B cell (primary cell): Measurements from ENCODE around the gene KIF20B. TPM values are rescaled to one million over a fixed set of nuclear protein-coding genes. Genes with fewer than 3 reads are reported as not detected.

ENCODE experiments used
- ATAC-seq: fragments of 200-7000 bp; cut with Tn5 transposase; one replicate; pipeline ENCODE4 v1.10.0; 2021; ENCODE audit warnings: low read depth, mild to moderate bottlenecking, moderate number of reproducible peaks, moderate library complexity
- CTCF ChIA-PET: fragments of 350-600 bp; sonication (Branson Sonifier 250); formaldehyde crosslinking; loops from one replicate; lab custom pipeline; 2021; ENCODE audit warnings: antibody characterized with exemption, inconsistent platforms; lab: Charles Lee
- POLR2A ChIA-PET: fragments of 350-600 bp; sonication (Branson Sonifier 250); formaldehyde crosslinking; loops from one replicate; lab custom pipeline; 2021; ENCODE audit warnings: antibody characterized with exemption; lab: Charles Lee
- DNase-seq: peaks from one replicate; pipeline ENCODE4 v3.0.0; 2013
- H2AFZ ChIP-seq: 2 replicates; pipeline ENCODE4 v1.6.1; 2012; ENCODE audit warnings: mild to moderate bottlenecking, low read depth, low read length; ENCODE audit not compliant: insufficient read depth, poor library complexity, severe bottlenecking
- H3K27ac ChIP-seq, 2 donors: 1 replicate in 1 of 2; 2 replicates in 1 of 2; pipeline ENCODE4 v1.5.1; 2012 to 2013; ENCODE audit warnings: low read length in 2 of 2, mild to moderate bottlenecking in 2 of 2, moderate library complexity in 1 of 2
- H3K27me3 ChIP-seq, 4 experiments: fragments of 200-600 bp in 1 of 4; sonication (generic) in 1 of 4; replicated peaks in 1 of 4; 1 replicate in 2 of 4; 2 replicates in 2 of 4; pipeline versions ENCODE4 v1.6.1 to v1.7.0; 2013 to 2016; ENCODE audit warnings: low read length in 3 of 4, mild to moderate bottlenecking in 2 of 4, mixed read lengths in 1 of 4, moderate library complexity in 1 of 4; ENCODE audit not compliant: insufficient read depth in 4 of 4, control insufficient read depth in 3 of 4; ENCODE audit errors: control extremely low read depth in 1 of 4
- H3K36me3 ChIP-seq, 2 experiments: replicated peaks in 1 of 2; 1 replicate in 1 of 2; 2 replicates in 1 of 2; pipeline versions ENCODE4 v1.6.1 to v1.7.1; 2013; ENCODE audit warnings: low read length in 1 of 2; ENCODE audit not compliant: insufficient read depth in 2 of 2, control insufficient read depth in 1 of 2; ENCODE audit errors: control extremely low read depth in 1 of 2, extremely low read depth in 1 of 2
- H3K4me1 ChIP-seq, 2 donors: fragments of 200-600 bp in 1 of 2; sonication (generic) in 1 of 2; 1 replicate in 1 of 2; 2 replicates in 1 of 2; pipeline versions ENCODE4 v1.5.1 to v1.6.1; 2013 to 2017; ENCODE audit warnings: low read length in 2 of 2; ENCODE audit not compliant: control insufficient read depth in 2 of 2, insufficient read depth in 2 of 2
- H3K4me2 ChIP-seq: replicated peaks from 2 replicates; pipeline ENCODE3; 2012; ENCODE audit warnings: mild to moderate bottlenecking, low read depth, low read length; ENCODE audit not compliant: poor library complexity, severe bottlenecking
- H3K4me3 ChIP-seq, 5 experiments: fragments of 200-600 bp in 1 of 5; sonication (generic) in 1 of 5; 1 replicate in 3 of 5; 2 replicates in 2 of 5; pipeline versions ENCODE4 v1.5.1 to v1.7.0; 2011 to 2016; ENCODE audit warnings: low read length in 4 of 5, mild to moderate bottlenecking in 4 of 5, low read depth in 2 of 5, control low read depth in 1 of 5, moderate library complexity in 1 of 5; ENCODE audit not compliant: insufficient read depth in 1 of 5; ENCODE audit errors: control extremely low read depth in 1 of 5, extremely low read depth in 1 of 5
- H3K79me2 ChIP-seq: fragments of 200-600 bp; sonication (generic); one replicate; pipeline ENCODE4 v1.6.0; 2016; ENCODE audit warnings: low read length; ENCODE audit not compliant: control insufficient read depth, insufficient read depth
- H3K9ac ChIP-seq: fragments of 200-600 bp; sonication (generic); 2 replicates; pipeline ENCODE4 v1.6.1; 2017; ENCODE audit warnings: mild to moderate bottlenecking, low read length, moderate library complexity
- H3K9me3 ChIP-seq, 3 donors: one replicate each; pipeline versions ENCODE4 v1.6.1 to v1.7.1; 2013; ENCODE audit warnings: low read length in 2 of 3; ENCODE audit not compliant: control insufficient read depth in 2 of 3, insufficient read depth in 1 of 3; ENCODE audit errors: control extremely low read depth in 1 of 3
- H4K20me1 ChIP-seq: 2 replicates; pipeline ENCODE4 v1.6.0; 2012; ENCODE audit warnings: mild to moderate bottlenecking, low read length; ENCODE audit not compliant: insufficient read depth, control insufficient read depth, poor library complexity, severe bottlenecking
- H3K27ac Mint-ChIP-seq: one replicate; pipeline ENCODE4 v1.8.0; 2021; ENCODE audit warnings: mixed read lengths
- H3K27me3 Mint-ChIP-seq: one replicate; pipeline ENCODE4 v1.8.0; 2021; ENCODE audit warnings: mixed read lengths
- H3K4me1 Mint-ChIP-seq: one replicate; pipeline ENCODE4 v1.8.0; 2021; ENCODE audit warnings: mixed read lengths
- H3K4me3 Mint-ChIP-seq: one replicate; pipeline ENCODE4 v1.8.0; 2021; ENCODE audit warnings: mixed read lengths
- H3K9me3 Mint-ChIP-seq: one replicate; pipeline ENCODE4 v1.8.0; 2022; ENCODE audit warnings: mixed read lengths; ENCODE audit not compliant: insufficient read depth
- CTCF ChIP-seq: fragments of 200-600 bp; IDR thresholded peaks from one replicate; pipeline ENCODE4 v1.8.0; 2022; ENCODE audit warnings: antibody characterized with exemption, mild to moderate bottlenecking
- EZH2 ChIP-seq: IDR thresholded peaks from 2 replicates; pipeline ENCODE4 v1.6.1; 2012; ENCODE audit warnings: borderline replicate concordance, low read depth, mild to moderate bottlenecking, moderate library complexity, low read length; ENCODE audit not compliant: insufficient read depth, poor library complexity, severe bottlenecking
- WGBS: methylation state at CpG from one replicate; pipeline ENCODE4 v1.1.5; 2013; ENCODE audit warnings: missing lambda C conversion rate; ENCODE audit not compliant: insufficient coverage; 5-methylcytosine and 5-hydroxymethylcytosine counted together
- intact Hi-C: fragments of 100-400 bp; cut with micrococcal nuclease; formaldehyde crosslinking; loops from one replicate; pipeline ENCODE4 v1.10.0; 2022
- polyA plus RNA-seq: library from polyadenylated mRNA; depleted of rRNA; stranded (reverse); fragments of >200 nt; gene quantifications from 2 replicates; pipeline ENCODE4 v1.2.3, GENCODE V29; 2012
- total RNA-seq, 2 donors: library from RNA; stranded (reverse); fragments of 120-200 nt in 1 of 2; gene quantifications; 1 replicate in 1 of 2; 2 replicates in 1 of 2; pipeline versions ENCODE4 v1.2.3 to v1.2.4, GENCODE V29; 2013 to 2022

The KIF20B gene
- total and polyA plus RNA-seq, 2 donors (not counting 1 experiment from before 2014, with no cell fraction given): 1.6 to 24.6 TPM

- H3K4me1 Mint-ChIP-seq: no peaks in the 10 kb centered on the region
- H3K27ac ChIP-seq: no peak overlapping the region
- ChIA-PET CTCF (no interaction called here), POLR2A (no interaction called here)
- H3K9me3 Mint-ChIP-seq: peaks cover 1% of the 10 kb centered on the region
- H3K27ac Mint-ChIP-seq: no peak overlapping the region
- H3K4me2 ChIP-seq: no peak overlapping the region
- H3K27me3 Mint-ChIP-seq: peaks cover 4% of the 10 kb centered on the region
- no peaks in the 10 kb centered on the region for H4K20me1 ChIP-seq
- no peaks in the 10 kb centered on the region for H3K4me1 ChIP-seq
- no peak for ATAC-seq
- no peaks in the 10 kb centered on the region for H3K36me3 ChIP-seq
- no peak overlapping the region for H3K4me3 Mint-ChIP-seq
- no peak overlapping the region for H2AFZ ChIP-seq
- intact Hi-C loops: no loop called here
- DNase-seq: no peak
- H3K9me3 ChIP-seq: peaks cover 0 to 2% (median under 1%) of the 10 kb centered on the region in 3 donors
- TF ChIP-seq EZH2 (no peak), CTCF (no peak)
- no peaks in the 10 kb centered on the region for H3K27me3 ChIP-seq
- 48% methylated on average over 3 of the region's 3 CpGs for WGBS
- H3K79me2 ChIP-seq: no peaks in the 10 kb centered on the region
- no peak overlapping the region for H3K4me3 ChIP-seq
- no peak overlapping the region for H3K9ac ChIP-seq
These were observed 112.2 kb downstream of the KIF20B start for GRCh38 chr10:89813546-89813945.

DNA sequence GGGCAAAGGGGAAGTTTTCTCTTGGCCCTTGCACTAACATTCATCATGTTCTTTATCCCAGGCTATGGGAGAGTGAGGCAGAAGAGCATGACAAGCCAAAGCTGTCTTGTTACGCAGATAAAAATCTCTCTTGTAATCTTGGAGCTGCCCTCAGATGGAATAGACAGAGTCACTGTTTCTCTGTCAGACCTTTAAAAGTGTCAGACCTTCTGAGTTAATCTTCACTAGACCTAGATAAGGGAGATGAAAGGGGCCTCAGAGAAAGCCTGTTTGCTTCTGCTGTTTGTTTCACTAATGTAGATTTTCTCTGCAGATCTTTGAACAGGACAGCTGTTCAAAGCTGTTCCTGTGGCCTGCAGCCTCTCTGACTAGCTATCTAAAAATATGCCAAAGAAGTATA lies 112.9 kb downstream of the KIF20B start:
- Histone ChIP-seq H2AFZ (no peak overlapping the region), H3K9ac (no peak overlapping the region), H3K4me1 (no peaks in the 10 kb centered on the region), H3K36me3 (no peaks in the 10 kb centered on the region), H3K4me2 (no peak overlapping the region), H4K20me1 (no peaks in the 10 kb centered on the region), H3K4me3 (no peak overlapping the region), H3K9me3 (peaks cover 0 to 8% (median 7%) of the 10 kb centered on the region in 3 donors), H3K79me2 (no peaks in the 10 kb centered on the region), H3K27me3 (no peaks in the 10 kb centered on the region), H3K27ac (no peak overlapping the region)
- peaks cover 3% of the 10 kb centered on the region for H3K9me3 Mint-ChIP-seq
- no peaks in the 10 kb centered on the region for H3K4me1 Mint-ChIP-seq
- no peak overlapping the region for H3K27ac Mint-ChIP-seq
- H3K27me3 Mint-ChIP-seq: peaks cover 4% of the 10 kb centered on the region
- H3K4me3 Mint-ChIP-seq: no peak overlapping the region
- ChIA-PET POLR2A (no interaction called here), CTCF (no interaction called here)
- WGBS: 100% methylated on average over 1 of the region's 1 CpG
- DNase-seq (no peak), ATAC-seq (no peak)
- intact Hi-C loops: no loop called here
- TF ChIP-seq EZH2 (no peak), CTCF (no peak)
